ENCODE measurements around the gene KCNK15. TPM values are rescaled to one million over a fixed set of nuclear protein-coding genes. Genes with fewer than 3 reads are reported as not detected.

KCNK15 gene
- total and polyA plus RNA-seq, 9 of the 15 experiments (the other 6 are each of a cell fraction or from before 2014, with no cell fraction given), result 0.03 to 0.30 (median 0.17) TPM; not detected in 5

- no peak for TF ChIP-seq KLF13 (tag; IDR thresholded peaks at IDR 0.05; ENCODE audit: borderline replicate concordance, low read depth)
- no peak for TF ChIP-seq TFE3 (CRISPR knock-in tag; IDR thresholded peaks at IDR 0.05)
- no peak for TF ChIP-seq TRIM28 (IDR thresholded peaks at IDR 0.05)
- TF ChIP-seq BHLHE40 (IDR thresholded peaks at IDR 0.05; ENCODE audit: low read length), result no peak
- no peak for TF ChIP-seq RBM22 (IDR thresholded peaks at IDR 0.05; ENCODE audit: low read depth, low read length, poor library complexity, severe bottlenecking)
- TF ChIP-seq ELK1 (CRISPR knock-in tag; IDR thresholded peaks at IDR 0.05), result no peak
- TF ChIP-seq HNRNPL (IDR thresholded peaks at IDR 0.05; ENCODE audit: low read depth, low read length), result 0 out of 2 replicates have a peak, but pooled peaks have one; percentile 21
- 0 out of 2 replicates have a peak, but pooled peaks have one; percentile 24 for TF ChIP-seq NR3C1 (CRISPR knock-in tag; IDR thresholded peaks at IDR 0.05)
- no peak for TF ChIP-seq SREBF1 (IDR thresholded peaks at IDR 0.05; ENCODE audit: borderline replicate concordance, low read depth, low read length)
- TF ChIP-seq TFAP4 (CRISPR knock-in tag; IDR thresholded peaks at IDR 0.05; ENCODE audit: borderline replicate concordance), result 0 out of 2 replicates have a peak, but pooled peaks have one; percentile 35
These were observed at the start of gene KCNK15 (continued) for GRCh38 chr20:44745598-44746366.
